NCI-H2227 treated with DMSO at 0.1 percent for 48 hours (cell line): Measurements from ENCODE around the gene LYVE1.
"Not testable (repeated sequence)": the region's sequence is repeated elsewhere in the genome, so short reads cannot be mapped to it uniquely, and the experiment has no call there.

ENCODE experiments used
- DNase-seq: peaks from one replicate; lab custom pipeline; 2025; lab: John Stamatoyannopoulos, UW

The LYVE1 gene, protein sequence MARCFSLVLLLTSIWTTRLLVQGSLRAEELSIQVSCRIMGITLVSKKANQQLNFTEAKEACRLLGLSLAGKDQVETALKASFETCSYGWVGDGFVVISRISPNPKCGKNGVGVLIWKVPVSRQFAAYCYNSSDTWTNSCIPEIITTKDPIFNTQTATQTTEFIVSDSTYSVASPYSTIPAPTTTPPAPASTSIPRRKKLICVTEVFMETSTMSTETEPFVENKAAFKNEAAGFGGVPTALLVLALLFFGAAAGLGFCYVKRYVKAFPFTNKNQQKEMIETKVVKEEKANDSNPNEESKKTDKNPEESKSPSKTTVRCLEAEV

DNA sequence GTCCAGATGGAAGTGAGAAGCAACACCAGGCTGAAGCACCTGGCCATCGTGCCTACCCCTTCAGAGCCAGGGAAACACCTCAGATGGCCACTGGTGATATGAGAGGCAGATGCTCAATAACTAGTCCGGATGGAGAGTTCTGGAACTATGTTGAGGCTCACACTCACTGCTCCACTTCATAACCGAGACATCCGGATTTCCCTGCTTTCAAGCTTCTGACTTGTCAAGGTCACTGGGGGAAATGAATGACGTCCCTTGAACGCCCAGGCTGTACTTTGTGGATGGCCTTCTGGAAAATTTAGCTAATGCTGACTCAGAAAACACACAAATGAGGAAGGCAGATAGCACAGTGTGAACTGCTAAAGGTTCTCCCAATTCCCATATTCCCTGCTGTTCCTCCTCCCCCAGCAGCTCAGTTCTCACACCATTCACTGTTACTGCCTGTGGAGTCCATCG is at the start of gene LYVE1:
Gene LYVE1 (minus strand): TSS at position 180 of the 456 bp plus-strand sequence. CDS start 133 bp downstream, at position 47.
- no peak for DNase-seq

- DNase-seq: no peak
Observed at GRCh38 chr11:10617551-10617950, 49.1 kb upstream of the LYVE1 start.

DNA sequence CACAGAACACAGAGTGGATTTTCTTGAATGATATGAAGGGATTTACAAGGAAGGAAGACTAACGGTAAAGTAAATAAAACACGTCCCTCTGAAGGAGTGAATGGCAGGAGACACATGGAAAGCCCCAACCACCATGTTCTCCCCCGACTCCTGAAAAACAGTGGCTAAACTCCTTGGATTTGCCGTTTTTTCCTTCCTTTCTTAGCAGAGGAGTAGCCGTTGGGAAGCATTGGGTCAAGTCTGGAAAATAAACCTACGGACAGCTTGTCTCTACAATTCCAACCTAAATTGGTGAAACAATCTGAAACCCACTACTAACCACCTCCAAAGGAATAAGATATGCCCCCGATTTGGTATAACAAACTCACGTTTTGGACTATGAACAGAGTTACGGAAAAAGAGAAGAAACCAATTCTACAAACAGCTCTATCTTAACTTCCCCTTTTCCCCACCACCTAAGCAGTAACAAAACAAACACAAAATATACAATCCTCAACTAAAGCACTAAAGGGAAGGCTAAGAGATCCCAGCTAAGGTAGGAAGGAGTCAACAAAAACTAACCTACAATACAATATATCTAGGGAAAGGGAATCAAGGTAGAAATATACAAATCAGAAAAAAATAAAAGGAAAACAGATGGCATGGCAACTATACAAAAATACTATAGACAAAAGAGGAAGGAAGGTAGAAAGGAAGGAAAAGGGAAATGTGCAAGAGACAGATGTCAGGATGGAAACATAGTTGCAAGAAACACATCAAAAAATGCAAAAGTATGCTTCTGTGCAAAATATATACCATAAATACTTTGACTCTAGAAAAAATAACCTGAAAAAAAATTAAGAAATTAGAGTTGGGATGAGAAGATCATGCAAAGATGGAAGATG is 43.8 kb upstream of the LYVE1 start:
- no peak for DNase-seq

- DNase-seq: no peak
Observed at GRCh38 chr11:10609636-10610035, 41.2 kb upstream of the LYVE1 start.

DNA sequence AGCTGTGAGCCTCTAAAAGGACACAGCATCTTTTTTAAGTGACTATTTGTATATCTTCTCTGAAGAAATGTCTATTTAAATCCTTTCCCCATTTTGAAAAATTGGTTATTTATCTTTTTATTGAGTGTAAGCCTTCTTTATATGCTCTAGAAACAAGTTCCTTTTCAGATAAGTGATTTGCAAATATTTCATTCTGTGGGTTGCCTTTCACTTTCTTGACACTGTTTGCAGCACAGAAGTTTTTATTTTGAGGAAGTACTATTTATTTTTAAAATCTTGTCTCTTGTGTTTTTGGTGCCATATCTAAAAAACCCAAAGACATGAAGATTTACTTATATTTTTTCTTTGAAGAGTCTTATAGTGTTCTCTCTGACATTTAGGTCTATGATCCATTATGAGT is 40.1 kb upstream of the LYVE1 start:
- no peak for DNase-seq

DNA sequence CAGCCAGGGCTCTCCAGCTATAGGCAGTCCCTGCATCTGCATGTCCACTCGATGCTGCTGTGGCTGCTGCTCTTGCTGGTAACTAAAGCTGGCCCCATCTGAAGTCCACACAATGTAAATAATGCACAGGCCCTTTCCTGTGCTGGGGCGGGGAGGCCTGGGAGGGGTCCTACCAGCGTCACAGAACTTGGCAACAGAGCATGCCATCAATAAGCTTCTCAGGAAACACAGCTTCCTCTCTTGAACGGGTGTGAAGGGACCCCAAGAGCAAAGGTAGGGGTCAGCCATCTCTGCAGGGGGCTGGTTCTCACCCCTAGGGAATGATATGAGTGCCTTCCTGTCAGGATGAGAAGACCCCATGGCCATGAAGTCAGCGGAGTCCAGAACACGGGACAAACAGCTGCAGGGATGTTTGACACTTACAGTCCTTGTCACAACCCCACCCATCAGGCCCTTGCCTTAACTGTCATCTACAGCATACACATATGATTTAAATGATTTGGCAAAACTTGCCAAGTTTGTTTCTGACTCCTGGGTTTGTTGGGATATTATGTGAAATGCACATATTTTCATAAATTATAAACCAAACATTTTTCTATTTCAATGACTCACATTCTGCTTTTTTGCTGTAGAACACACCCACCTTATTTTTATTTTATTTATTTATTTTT is 39.1 kb upstream of the LYVE1 start:
- DNase-seq: no peak

DNA sequence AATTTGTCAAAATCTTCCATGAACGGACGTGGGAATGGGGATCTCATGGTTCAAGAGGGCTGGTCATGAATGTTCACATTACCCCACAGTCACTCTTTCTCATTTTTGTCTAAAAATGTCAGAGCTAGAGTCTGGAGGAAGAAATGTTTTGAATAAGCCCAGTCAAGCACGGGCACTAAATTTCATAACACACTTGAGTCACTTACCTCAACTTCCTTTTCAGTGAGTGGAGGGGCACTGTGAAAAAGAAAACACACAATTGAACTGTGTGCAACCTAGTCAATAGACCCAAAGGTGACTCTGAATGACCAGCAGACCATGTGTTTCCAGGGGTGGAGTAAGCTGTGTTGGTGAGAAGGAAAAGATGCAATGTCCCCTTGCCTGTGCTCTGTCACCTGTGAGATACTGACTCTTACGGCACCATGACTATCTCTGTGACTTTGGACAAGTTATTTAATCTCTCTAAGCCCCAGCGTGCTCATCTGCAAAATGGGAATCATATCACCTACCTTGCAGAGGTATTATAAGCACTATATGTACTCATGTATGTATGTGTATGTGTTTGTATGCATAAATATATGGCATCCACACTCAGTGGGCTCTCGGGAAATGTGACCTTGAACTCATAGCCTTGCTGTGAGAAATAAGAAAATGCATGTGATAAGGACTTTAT is 38.2 kb upstream of the LYVE1 start:
- DNase-seq: no peak

DNA sequence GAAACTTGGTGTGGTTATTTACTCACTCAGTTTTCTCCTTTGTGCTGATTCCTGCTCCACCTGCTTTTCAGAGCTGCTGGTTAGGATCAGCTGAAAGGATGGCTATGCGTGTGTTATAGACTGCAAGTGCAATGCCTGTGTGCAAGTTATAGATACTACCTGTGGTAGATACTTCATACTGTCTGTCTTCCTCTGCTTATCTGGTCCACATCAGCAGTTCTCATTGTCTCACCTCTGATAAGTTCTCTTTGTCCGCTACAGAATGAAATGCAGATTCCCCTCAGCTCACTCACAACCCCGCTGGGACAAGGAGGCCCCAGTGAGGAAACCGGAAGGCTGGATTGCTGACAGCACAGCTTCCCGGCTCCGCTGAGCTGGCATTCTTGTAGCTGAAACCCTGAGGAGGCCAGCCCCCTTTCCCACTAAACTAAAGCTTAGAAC is 37.5 kb upstream of the LYVE1 start:
- DNase-seq: no peak

DNA sequence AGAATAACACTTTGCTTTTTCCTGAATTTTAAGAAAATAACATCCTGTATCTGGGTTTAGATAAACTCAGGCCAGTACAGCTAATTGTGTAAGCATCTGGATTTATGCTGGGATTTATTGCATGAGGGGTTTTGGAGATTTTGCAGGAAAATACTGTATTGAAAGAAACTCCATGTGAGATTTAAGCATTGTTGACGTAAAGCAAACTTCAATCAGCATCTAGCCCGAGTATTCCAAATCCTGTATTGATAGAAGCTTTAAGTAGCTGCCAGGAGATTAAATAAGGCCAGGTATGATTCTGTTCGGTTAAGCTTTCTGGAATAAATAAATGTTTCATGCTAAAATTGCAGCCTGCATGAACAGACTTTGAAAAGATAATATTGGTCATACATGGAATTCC is 36.3 kb upstream of the LYVE1 start:
- no peak for DNase-seq

DNA sequence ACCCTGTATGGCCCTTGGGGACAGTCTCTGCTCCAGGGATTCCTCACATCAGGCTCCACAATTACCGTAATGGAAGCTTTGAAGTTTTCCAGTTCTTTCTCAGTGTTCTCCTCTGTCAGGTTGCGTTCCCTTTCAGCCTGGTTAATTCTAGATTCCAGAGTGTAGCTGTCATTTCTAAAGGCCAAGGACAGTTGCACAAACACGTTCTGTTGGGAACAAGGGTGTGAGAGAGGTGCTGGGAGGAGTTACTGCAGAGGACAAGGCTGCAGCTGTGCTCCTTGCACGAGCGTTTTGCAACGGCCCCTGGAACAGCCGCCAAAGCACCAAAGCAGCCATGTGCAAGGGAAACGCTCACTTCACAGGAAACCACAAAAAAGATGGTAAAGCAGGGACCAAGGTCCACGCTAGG is 35.9 kb upstream of the LYVE1 start:
- no peak for DNase-seq

GRCh38 chr11:10603721-10604297 is 35.3 kb upstream of the LYVE1 start:
- DNase-seq: no peak

DNA sequence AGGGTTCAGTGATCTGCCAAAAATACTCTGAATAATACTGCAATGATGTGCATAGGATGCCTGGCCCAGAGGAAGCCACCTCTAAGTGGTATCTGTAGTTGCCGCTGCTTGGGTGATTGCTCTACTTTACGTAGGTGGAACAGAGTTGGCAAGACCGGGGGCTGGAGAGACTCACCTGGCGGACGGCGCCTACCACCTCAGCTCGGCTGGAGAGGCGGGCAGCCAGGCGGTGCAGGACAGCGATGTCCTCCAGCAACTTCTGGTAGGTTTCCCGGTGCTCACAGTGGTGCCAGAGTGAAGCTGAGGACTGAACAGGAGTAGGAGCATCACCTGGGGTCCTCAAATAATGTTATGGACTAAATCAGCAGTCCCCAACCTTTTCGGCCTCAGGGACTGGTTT is 34.5 kb upstream of the LYVE1 start:
- DNase-seq: no peak

DNA sequence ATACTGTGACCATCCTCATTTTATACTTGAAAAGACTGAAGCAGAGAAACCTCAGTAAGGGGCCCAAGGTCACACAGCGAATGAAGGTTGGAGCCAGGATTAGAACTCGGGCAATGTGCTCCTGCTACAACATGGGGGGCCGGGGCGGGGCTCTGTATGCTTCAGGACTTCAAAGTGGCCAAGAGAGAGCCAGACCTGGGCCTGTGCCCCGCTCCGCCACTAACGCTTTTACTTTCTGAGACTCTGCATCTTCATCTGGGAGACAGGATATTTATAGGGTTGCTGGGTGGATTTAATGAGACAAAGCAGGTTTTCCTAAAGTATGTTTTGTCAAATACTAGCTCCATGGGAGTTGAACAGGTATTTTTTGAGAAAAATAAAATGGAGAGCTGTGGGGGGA is 33.9 kb upstream of the LYVE1 start:
- no peak for DNase-seq

DNA sequence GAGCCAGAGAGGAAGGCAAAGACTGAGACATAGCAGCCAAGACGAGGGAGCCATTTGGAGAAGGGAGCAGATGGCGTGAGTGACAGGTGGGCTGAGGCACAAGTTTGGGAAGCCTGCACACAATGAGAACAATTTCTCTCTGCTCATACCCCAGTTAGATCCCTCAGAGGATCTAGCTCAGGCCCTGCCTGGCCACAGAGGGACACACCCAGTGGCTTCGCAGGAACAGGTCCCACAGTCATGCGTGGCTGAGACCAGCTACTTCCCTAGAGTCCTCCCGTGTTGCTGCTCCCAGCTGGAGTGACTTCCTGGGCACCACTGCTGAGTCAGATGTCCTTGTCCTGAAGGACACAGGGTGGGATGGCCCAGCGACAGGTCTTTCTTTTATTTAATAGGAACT is 33.4 kb upstream of the LYVE1 start:
- no peak for DNase-seq

- DNase-seq: no peak
Observed at GRCh38 chr11:10600570-10601248, 32.2 kb upstream of the LYVE1 start.

GRCh38 chr11:10599388-10600175 is 31.1 kb upstream of the LYVE1 start:
- DNase-seq: no peak

DNA sequence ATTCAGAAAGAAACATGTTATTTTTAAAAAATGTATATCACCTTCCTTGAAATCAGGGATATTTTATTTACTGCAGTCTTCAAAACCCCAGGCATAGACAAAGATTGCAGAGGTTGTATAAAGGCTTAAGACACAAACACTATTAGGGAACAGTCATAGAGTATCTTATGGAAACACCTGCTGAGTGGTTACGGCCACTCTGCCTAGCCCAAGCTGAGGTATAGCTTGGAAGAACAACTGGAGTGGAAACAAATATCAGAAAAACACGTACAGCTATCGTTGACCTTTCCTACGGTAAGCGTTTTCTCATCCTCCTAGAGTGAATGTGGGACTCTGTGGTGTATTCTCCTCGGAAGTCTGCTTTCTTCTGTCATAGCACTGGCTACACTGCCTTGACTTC is 30.4 kb upstream of the LYVE1 start:
- DNase-seq: no peak

- DNase-seq: no peak
Observed at GRCh38 chr11:10597877-10598351, 29.4 kb upstream of the LYVE1 start.

- not testable (repeated sequence) for DNase-seq
Observed at GRCh38 chr11:10595840-10596239, 27.4 kb upstream of the LYVE1 start.

- no peak for DNase-seq
Observed at GRCh38 chr11:10594407-10594806, 25.9 kb upstream of the LYVE1 start.
